ENCODE results near the gene UBL3.
A peak's percentile ranks its signal among the peaks of the same experiment; 100 is the strongest.

Gene UBL3

GRCh38 chr13:29850213-29850898 lies at the start of gene UBL3:
Gene UBL3 (minus strand): TSS chr13:29850617. CDS start chr13:29849538, 1,079 bp downstream.
- DNase-seq, result peak; percentile 94

GRCh38 chr13:29897102-29897501 lies 46.7 kb upstream of the UBL3 start:
- DNase-seq, result no peak

GRCh38 chr13:29893438-29893837 lies 43.0 kb upstream of the UBL3 start:
- DNase-seq, result no peak

- DNase-seq, result no peak
These were observed 41.7 kb upstream of the UBL3 start for GRCh38 chr13:29892151-29892550.

GRCh38 chr13:29889111-29889510 lies 38.7 kb upstream of the UBL3 start:
- DNase-seq, result no peak

- DNase-seq, result no peak
These were observed 37.9 kb upstream of the UBL3 start for GRCh38 chr13:29888306-29888705.

GRCh38 chr13:29887686-29888085 lies 37.3 kb upstream of the UBL3 start:
- no peak for DNase-seq

- DNase-seq, result no peak
These were observed 36.7 kb upstream of the UBL3 start for GRCh38 chr13:29887030-29887557.

- peak; percentile 1 for DNase-seq
These were observed 36.0 kb upstream of the UBL3 start for GRCh38 chr13:29886446-29886845.

GRCh38 chr13:29885989-29886388 lies 35.6 kb upstream of the UBL3 start:
- no peak for DNase-seq

GRCh38 chr13:29884671-29885430 lies 34.4 kb upstream of the UBL3 start:
- no peak for DNase-seq

GRCh38 chr13:29883941-29884518 lies 33.6 kb upstream of the UBL3 start:
- DNase-seq, result no peak

GRCh38 chr13:29882076-29882475 lies 31.7 kb upstream of the UBL3 start:
- DNase-seq, result no peak

GRCh38 chr13:29878101-29878500 lies 27.7 kb upstream of the UBL3 start:
- DNase-seq, result no peak

- DNase-seq, result no peak
These were observed 27.1 kb upstream of the UBL3 start for GRCh38 chr13:29877456-29878078.

- DNase-seq, result no peak
These were observed 25.2 kb upstream of the UBL3 start for GRCh38 chr13:29875646-29876045.

- DNase-seq, result no peak
These were observed 18.2 kb upstream of the UBL3 start for GRCh38 chr13:29868581-29868980.

- no peak for DNase-seq
These were observed 15.5 kb upstream of the UBL3 start for GRCh38 chr13:29865934-29866333.

- no peak for DNase-seq
These were observed 11.3 kb upstream of the UBL3 start for GRCh38 chr13:29861694-29862110.

GRCh38 chr13:29859971-29860370 lies 9.6 kb upstream of the UBL3 start:
- DNase-seq, result no peak

- DNase-seq, result no peak
These were observed 8.2 kb upstream of the UBL3 start for GRCh38 chr13:29858667-29859066.

- DNase-seq, result no peak
These were observed 7.8 kb upstream of the UBL3 start for GRCh38 chr13:29858231-29858630.

GRCh38 chr13:29857085-29857484 lies 6.7 kb upstream of the UBL3 start:
- no peak for DNase-seq

All from activated CD4-positive, alpha-beta T cell treated with anti-CD3 and anti-CD28 coated beads, Interleukin-2, amount 50 U/mL, for 1 hour (primary cell).